ENCODE data around the gene PDHA1.

The PDHA1 gene

GRCh38 chrX:19392078-19392477 is 48.4 kb downstream of the PDHA1 start:
- no peak overlapping the region for H3K27ac ChIP-seq (ENCODE audit: insufficient read depth, low read depth, low read length, poor library complexity, severe bottlenecking)
- no peak overlapping the region for H3K4me3 ChIP-seq (ENCODE audit: insufficient read depth, low read depth, low read length)
- H3K36me3 ChIP-seq (ENCODE audit: control insufficient read depth, insufficient read depth, low read length) = no peaks in the 10 kb centered on the region
- WGBS, 2 experiments = 94 to 95% methylated on average over 12 of the region's 12 CpGs
- no peaks in the 10 kb centered on the region for H3K4me1 ChIP-seq (ENCODE audit: control insufficient read depth, insufficient read depth, low read length)
- H3K9me3 ChIP-seq (ENCODE audit: control insufficient read depth, low read length) = no peaks in the 10 kb centered on the region
- no peaks in the 10 kb centered on the region for H3K27me3 ChIP-seq (ENCODE audit: control insufficient read depth, insufficient read depth, low read length, poor library complexity, severe bottlenecking)

GRCh38 chrX:19392703-19393102 is 49.0 kb downstream of the PDHA1 start:
- WGBS, 2 experiments = 92 to 93% methylated on average over 4 of the region's 4 CpGs
- Histone ChIP-seq H3K4me1 (ENCODE audit: control insufficient read depth, insufficient read depth, low read length) (no peaks in the 10 kb centered on the region), H3K36me3 (ENCODE audit: control insufficient read depth, insufficient read depth, low read length) (no peaks in the 10 kb centered on the region), H3K27ac (ENCODE audit: insufficient read depth, low read depth, low read length, poor library complexity, severe bottlenecking) (no peak overlapping the region), H3K9me3 (ENCODE audit: control insufficient read depth, low read length) (no peaks in the 10 kb centered on the region), H3K27me3 (ENCODE audit: control insufficient read depth, insufficient read depth, low read length, poor library complexity, severe bottlenecking) (no peaks in the 10 kb centered on the region), H3K4me3 (ENCODE audit: insufficient read depth, low read depth, low read length) (no peak overlapping the region)

- Histone ChIP-seq H3K36me3 (ENCODE audit: control insufficient read depth, insufficient read depth, low read length) (no peaks in the 10 kb centered on the region), H3K4me3 (ENCODE audit: insufficient read depth, low read depth, low read length) (no peak overlapping the region), H3K27me3 (ENCODE audit: control insufficient read depth, insufficient read depth, low read length, poor library complexity, severe bottlenecking) (no peaks in the 10 kb centered on the region), H3K27ac (ENCODE audit: insufficient read depth, low read depth, low read length, poor library complexity, severe bottlenecking) (no peak overlapping the region), H3K4me1 (ENCODE audit: control insufficient read depth, insufficient read depth, low read length) (no peaks in the 10 kb centered on the region), H3K9me3 (ENCODE audit: control insufficient read depth, low read length) (no peaks in the 10 kb centered on the region)
Observed at GRCh38 chrX:19403696-19404095, 60.0 kb downstream of the PDHA1 start.

- no peaks in the 10 kb centered on the region for H3K4me1 ChIP-seq (ENCODE audit: control insufficient read depth, insufficient read depth, low read length)
- no peak overlapping the region for H3K4me3 ChIP-seq (ENCODE audit: insufficient read depth, low read depth, low read length)
- no peaks in the 10 kb centered on the region for H3K27me3 ChIP-seq (ENCODE audit: control insufficient read depth, insufficient read depth, low read length, poor library complexity, severe bottlenecking)
- no peak overlapping the region for H3K27ac ChIP-seq (ENCODE audit: insufficient read depth, low read depth, low read length, poor library complexity, severe bottlenecking)
- no peaks in the 10 kb centered on the region for H3K9me3 ChIP-seq (ENCODE audit: control insufficient read depth, low read length)
- 82 to 88% methylated on average over 1 of the region's 2 CpGs for WGBS, 2 experiments
- H3K36me3 ChIP-seq (ENCODE audit: control insufficient read depth, insufficient read depth, low read length) = no peaks in the 10 kb centered on the region
Observed at GRCh38 chrX:19410259-19410658, 66.5 kb downstream of the PDHA1 start.

Data from ectodermal cell (in vitro differentiated cells).